ENCODE results near the gene UNKL. TPM values are rescaled to one million over a fixed set of nuclear protein-coding genes. Genes with fewer than 3 reads are reported as not detected.

UNKL gene
- total RNA-seq, 3 donors from 2014 or later (not counting 1 experiment from before 2014, with no cell fraction given) = 114 to 130 (median 127) TPM

DNA sequence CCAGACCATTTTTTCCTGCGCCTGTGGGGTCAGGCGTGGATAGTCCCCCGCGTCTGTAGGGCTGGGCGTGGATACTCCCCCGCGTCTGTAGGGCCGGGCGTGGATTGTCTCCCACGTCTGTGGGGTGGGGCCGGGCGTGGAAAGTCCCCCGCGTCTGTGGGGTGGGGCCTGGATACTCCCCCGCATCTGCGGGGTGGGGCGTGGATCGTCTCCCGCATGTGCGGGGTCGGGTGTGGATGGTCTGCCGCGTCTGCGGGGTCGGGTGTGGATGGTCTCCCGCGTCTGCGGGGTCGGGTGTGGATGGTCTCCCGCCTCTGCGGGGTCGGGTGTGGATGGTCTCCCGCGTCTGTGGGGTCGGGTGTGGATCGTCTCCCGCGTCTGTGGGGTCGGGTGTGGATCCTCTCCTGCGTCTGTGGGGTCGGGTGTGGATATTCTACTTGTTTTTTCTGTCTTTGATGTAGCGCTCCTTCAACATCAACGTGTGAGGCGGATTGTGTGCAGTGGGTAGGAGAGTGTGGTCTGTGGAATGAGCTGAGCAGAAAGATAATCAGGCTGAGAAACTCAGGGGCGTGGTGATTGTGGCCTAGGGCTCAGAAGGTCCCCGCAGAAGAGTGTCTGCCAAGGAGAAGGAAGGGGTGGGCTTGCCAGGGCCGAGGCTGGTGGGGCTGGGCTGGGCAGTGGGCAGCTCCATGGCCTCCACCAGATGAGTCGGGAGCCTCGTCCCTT, 59.5 kb downstream of the UNKL start:
- TF ChIP-seq, protein P1, sequence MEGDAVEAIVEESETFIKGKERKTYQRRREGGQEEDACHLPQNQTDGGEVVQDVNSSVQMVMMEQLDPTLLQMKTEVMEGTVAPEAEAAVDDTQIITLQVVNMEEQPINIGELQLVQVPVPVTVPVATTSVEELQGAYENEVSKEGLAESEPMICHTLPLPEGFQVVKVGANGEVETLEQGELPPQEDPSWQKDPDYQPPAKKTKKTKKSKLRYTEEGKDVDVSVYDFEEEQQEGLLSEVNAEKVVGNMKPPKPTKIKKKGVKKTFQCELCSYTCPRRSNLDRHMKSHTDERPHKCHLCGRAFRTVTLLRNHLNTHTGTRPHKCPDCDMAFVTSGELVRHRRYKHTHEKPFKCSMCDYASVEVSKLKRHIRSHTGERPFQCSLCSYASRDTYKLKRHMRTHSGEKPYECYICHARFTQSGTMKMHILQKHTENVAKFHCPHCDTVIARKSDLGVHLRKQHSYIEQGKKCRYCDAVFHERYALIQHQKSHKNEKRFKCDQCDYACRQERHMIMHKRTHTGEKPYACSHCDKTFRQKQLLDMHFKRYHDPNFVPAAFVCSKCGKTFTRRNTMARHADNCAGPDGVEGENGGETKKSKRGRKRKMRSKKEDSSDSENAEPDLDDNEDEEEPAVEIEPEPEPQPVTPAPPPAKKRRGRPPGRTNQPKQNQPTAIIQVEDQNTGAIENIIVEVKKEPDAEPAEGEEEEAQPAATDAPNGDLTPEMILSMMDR (IDR thresholded peaks at IDR 0.05) = no peak
- Histone ChIP-seq H3K9me3 (ENCODE audit: control insufficient read depth, insufficient read depth, low read length) (no peaks in the 10 kb centered on the region), H3K36me3 (ENCODE audit: control insufficient read depth, insufficient read depth, low read length) (peaks cover 3% of the 10 kb centered on the region), H3K27ac (ENCODE audit: low read length) (no peak overlapping the region), H3K4me1 (ENCODE audit: control insufficient read depth, insufficient read depth, low read length) (peaks cover 25% of the 10 kb centered on the region), H3K27me3 (ENCODE audit: control insufficient read depth, insufficient read depth, low read length) (no peaks in the 10 kb centered on the region), H3K4me3 (ENCODE audit: low read length) (no peak overlapping the region)
- peak overlapping the region in 1 of 2 donors; percentile 21 for H3K27ac Mint-ChIP-seq
- no peak overlapping the region for H3K4me3 Mint-ChIP-seq
- ATAC-seq = no peak
- no peak for DNase-seq
- H3K9me3 Mint-ChIP-seq = no peaks in the 10 kb centered on the region
- H3K4me1 Mint-ChIP-seq = peaks cover 27 to 61% of the 10 kb centered on the region in 2 donors
- intact Hi-C loops (cut with micrococcal nuclease) = loop anchor here (10.0 kb wide), 1 partner anchor 350 kb away; the partner anchor contains the start of gene MAPK8IP3
- H3K27me3 Mint-ChIP-seq (ENCODE audit: low read depth in 2 of 2) = no peaks in the 10 kb centered on the region
- WGBS (ENCODE audit: insufficient coverage) = 90% methylated on average over 49 of the region's 49 CpGs
- no peaks in the 10 kb centered on the region for H3K36me3 Mint-ChIP-seq

DNA sequence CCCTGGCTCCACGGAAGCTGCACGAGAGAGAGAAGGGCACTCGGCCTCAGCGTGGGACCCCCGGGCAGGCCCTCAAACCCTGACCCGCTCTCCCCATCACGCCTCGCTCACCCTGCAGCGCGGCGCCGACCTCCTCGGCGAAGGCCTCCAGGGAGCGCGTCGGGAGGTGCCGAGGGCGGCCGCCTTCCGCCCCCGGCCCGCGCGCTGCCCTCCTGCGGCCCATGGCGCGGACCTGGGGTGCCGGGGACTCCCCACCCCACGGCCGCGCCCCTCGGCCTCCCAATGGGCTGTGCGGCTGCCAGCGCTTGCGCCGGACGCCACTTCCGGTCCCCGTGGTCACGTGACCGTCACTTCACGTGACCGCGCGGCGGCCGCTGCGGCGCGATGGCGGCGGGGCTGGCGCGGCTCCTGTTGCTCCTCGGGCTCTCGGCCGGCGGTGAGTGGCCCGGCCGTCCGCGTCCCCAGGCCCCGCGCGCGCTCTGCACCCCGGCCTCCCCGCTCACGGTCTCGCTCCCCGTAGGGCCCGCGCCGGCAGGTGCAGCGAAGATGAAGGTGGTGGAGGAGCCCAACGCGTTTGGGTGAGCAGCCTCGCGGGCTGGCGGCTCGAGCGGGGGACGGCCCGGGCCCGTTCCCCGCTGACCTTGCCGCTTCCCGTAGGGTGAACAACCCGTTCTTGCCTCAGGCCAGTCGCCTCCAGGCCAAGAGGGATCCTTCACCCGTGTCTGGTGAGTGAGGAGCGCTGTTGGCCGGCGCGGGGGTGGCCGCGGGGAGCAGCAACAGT, 62.7 kb downstream of the UNKL start, which contains the start of the genes GNPTG and TSR3:
GNPTG (plus strand) TSS at position 350 of the 781 bp plus-strand sequence; CDS start at position 385, 35 bp downstream.
TSR3 (minus strand) TSS at position 297 of the 781 bp plus-strand sequence; CDS start at position 223, 74 bp downstream.
- peaks cover 27 to 56% of the 10 kb centered on the region in 2 donors for H3K4me1 Mint-ChIP-seq
- TF ChIP-seq, protein P1 (IDR thresholded peaks at IDR 0.05) = no peak
- peak within 1 kb of the TSS; percentile 86 for H3K4me3 Mint-ChIP-seq
- no peaks in the 10 kb centered on the region for H3K9me3 Mint-ChIP-seq
- no peaks in the 10 kb centered on the region for H3K36me3 Mint-ChIP-seq
- H3K27ac ChIP-seq (ENCODE audit: low read length) = peak within 1 kb of the TSS; percentile 55
- H3K27me3 ChIP-seq (ENCODE audit: control insufficient read depth, insufficient read depth, low read length) = no peaks in the 10 kb centered on the region
- WGBS (ENCODE audit: insufficient coverage) = under 1% methylated on average over 98 of the region's 98 CpGs
- no peaks in the 10 kb centered on the region for H3K27me3 Mint-ChIP-seq (ENCODE audit: low read depth in 2 of 2)
- H3K4me3 ChIP-seq (ENCODE audit: low read length) = peak within 1 kb of the TSS; percentile 74
- H3K4me1 ChIP-seq (ENCODE audit: control insufficient read depth, insufficient read depth, low read length) = peaks cover 25% of the 10 kb centered on the region
- no peaks in the 10 kb centered on the region for H3K9me3 ChIP-seq (ENCODE audit: control insufficient read depth, insufficient read depth, low read length)
- DNase-seq = peak; percentile 89 to 95
- H3K36me3 ChIP-seq (ENCODE audit: control insufficient read depth, insufficient read depth, low read length) = peaks cover 12% of the 10 kb centered on the region
- peak within 1 kb of the TSS; percentile 80 for H3K27ac Mint-ChIP-seq
- intact Hi-C loops (cut with micrococcal nuclease) = loop anchor here (10.0 kb wide), 1 partner anchor 353 kb away; the partner anchor contains the start of gene MAPK8IP3
- ATAC-seq = peak; percentile 91 to 96 (median 95)

DNA sequence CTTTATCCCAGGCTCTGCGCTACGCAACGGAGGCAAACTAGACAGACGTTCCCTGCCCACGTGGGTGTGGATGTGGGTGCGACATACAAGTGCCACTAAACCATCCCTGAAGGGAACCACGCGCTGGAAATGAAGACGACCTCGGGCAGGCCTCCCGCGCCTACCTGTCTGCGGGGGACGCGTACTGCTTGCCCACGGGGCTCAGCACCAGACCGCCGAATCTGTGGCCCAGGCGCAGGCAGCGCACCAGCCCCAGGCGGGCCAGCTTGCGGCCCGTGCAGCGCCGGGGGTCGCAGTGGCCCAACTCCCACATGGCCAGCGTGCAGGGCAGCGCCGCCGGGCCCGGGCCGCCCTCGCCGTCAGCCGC, 63.3 kb downstream of the UNKL start:
- TF ChIP-seq, protein P1 (IDR thresholded peaks at IDR 0.05) = no peak
- Mint-ChIP-seq H3K4me1 (peaks cover 27 to 52% of the 10 kb centered on the region in 2 donors), H3K4me3 (peak overlapping the region; percentile 86), H3K9me3 (no peaks in the 10 kb centered on the region), H3K27me3 (ENCODE audit: low read depth in 2 of 2) (no peaks in the 10 kb centered on the region), H3K36me3 (no peaks in the 10 kb centered on the region), H3K27ac (peak overlapping the region; percentile 43 to 80)
- H3K9me3 ChIP-seq (ENCODE audit: control insufficient read depth, insufficient read depth, low read length) = no peaks in the 10 kb centered on the region
- 1% methylated on average over 35 of the region's 35 CpGs for WGBS (ENCODE audit: insufficient coverage)
- ATAC-seq (peak in 2 of 3 donors; percentile 2 to 13), DNase-seq (peak in 1 of 2 donors; percentile 39)
- H3K4me3 ChIP-seq (ENCODE audit: low read length) = peak overlapping the region; percentile 24
- peak overlapping the region; percentile 55 for H3K27ac ChIP-seq (ENCODE audit: low read length)
- peaks cover 12% of the 10 kb centered on the region for H3K36me3 ChIP-seq (ENCODE audit: control insufficient read depth, insufficient read depth, low read length)
- intact Hi-C loops (cut with micrococcal nuclease) = loop anchor here (10.0 kb wide), 1 partner anchor 354 kb away; the partner anchor contains the start of gene MAPK8IP3
- H3K4me1 ChIP-seq (ENCODE audit: control insufficient read depth, insufficient read depth, low read length) = peaks cover 25% of the 10 kb centered on the region
- no peaks in the 10 kb centered on the region for H3K27me3 ChIP-seq (ENCODE audit: control insufficient read depth, insufficient read depth, low read length)
